H1 (cell line): Measurements from ENCODE around the gene RAB6D. TPM values are rescaled to one million over a fixed set of nuclear protein-coding genes. Genes with fewer than 3 reads are reported as not detected.
"Not testable (repeated sequence)": the region's sequence is repeated elsewhere in the genome, so short reads cannot be mapped to it uniquely, and the experiment has no call there.

Experiments
- CTCF ChIA-PET: fragments of 300-600 bp; sonication (Branson Sonifier 250); formaldehyde crosslinking; loops from one replicate; lab custom pipeline; 2021; ENCODE audit not compliant: partially characterized antibody; lab: Charles Lee
- POLR2A ChIA-PET: fragments of 300-600 bp; sonication (Branson Sonifier 250); formaldehyde crosslinking; loops from one replicate; lab custom pipeline; 2021; ENCODE audit warnings: inconsistent platforms; ENCODE audit not compliant: partially characterized antibody; lab: Charles Lee
- DNase-seq, 2 experiments: peaks; one replicate each; pipeline versions ENCODE4 v3.0.0 to v3.0.0-alpha.2; 2010 to 2022; ENCODE audit warnings: low spot score in 2 of 2, low read depth in 1 of 2, mixed read lengths in 1 of 2
- FAIRE-seq: peaks from 2 replicates; lab custom pipeline; 2011; peaks lifted over from hg19 to GRCh38; lab: Jason Lieb, UNC
- H2AFZ ChIP-seq: 2 replicates; pipeline ENCODE4 v1.8.1; 2012; ENCODE audit warnings: low read length, inconsistent platforms
- H2AK5ac ChIP-seq: 2 replicates; pipeline ENCODE4 v1.6.1; 2013; ENCODE audit warnings: low read depth, low read length
- H2BK120ac ChIP-seq: replicated peaks from 2 replicates; pipeline ENCODE3; 2013; ENCODE audit warnings: low read depth, low read length, inconsistent platforms
- H2BK12ac ChIP-seq: 2 replicates; pipeline ENCODE4 v1.6.1; 2013; ENCODE audit warnings: low read depth, low read length
- H2BK15ac ChIP-seq: 2 replicates; pipeline ENCODE4 v1.6.1; 2013; ENCODE audit warnings: low read length
- H2BK20ac ChIP-seq: 2 replicates; pipeline ENCODE4 v1.6.1; 2013; ENCODE audit warnings: low read length
- H2BK5ac ChIP-seq: 2 replicates; pipeline ENCODE4 v1.6.1; 2013; ENCODE audit warnings: low read depth, low read length
- H3K14ac ChIP-seq: 2 replicates; pipeline ENCODE4 v1.6.1; 2013; ENCODE audit warnings: inconsistent platforms; ENCODE audit not compliant: insufficient read length
- H3K18ac ChIP-seq: 2 replicates; pipeline ENCODE4 v1.6.1; 2013; ENCODE audit warnings: low read length; ENCODE audit errors: extremely low read depth
- H3K23ac ChIP-seq: 2 replicates; pipeline ENCODE4 v1.6.1; 2013; ENCODE audit warnings: inconsistent platforms; ENCODE audit not compliant: insufficient read length
- H3K23me2 ChIP-seq: 2 replicates; pipeline ENCODE4 v1.6.1; 2013; ENCODE audit warnings: low read depth, low read length
- H3K27ac ChIP-seq: 2 replicates; pipeline ENCODE4 v1.6.1; 2011; ENCODE audit warnings: low read depth, low read length, inconsistent platforms
- H3K27me3 ChIP-seq, 4 experiments: replicated peaks in 1 of 4; 1 replicate in 1 of 4; 2 replicates in 3 of 4; pipeline versions ENCODE4 v1.6.1 to v1.8.1; 2011 to 2013; ENCODE audit warnings: low read length in 3 of 4, mild to moderate bottlenecking in 3 of 4, inconsistent platforms in 2 of 4, mixed read lengths in 2 of 4, moderate library complexity in 1 of 4; ENCODE audit not compliant: control insufficient read depth in 3 of 4, insufficient read depth in 3 of 4; ENCODE audit errors: extremely low read depth in 1 of 4
- H3K36me3 ChIP-seq, 4 experiments: 2 replicates each; pipeline versions ENCODE4 v1.6.1 to v1.8.1; 2011 to 2013; ENCODE audit warnings: mild to moderate bottlenecking in 4 of 4, low read length in 3 of 4, moderate library complexity in 2 of 4, control low read depth in 1 of 4, inconsistent platforms in 1 of 4; ENCODE audit not compliant: insufficient read depth in 4 of 4, control insufficient read depth in 2 of 4
- H3K4ac ChIP-seq: replicated peaks from 2 replicates; pipeline ENCODE3; 2013; ENCODE audit warnings: low read length, low read depth, mixed read lengths, inconsistent platforms; ENCODE audit not compliant: insufficient read length
- H3K4me1 ChIP-seq, 4 experiments: replicated peaks in 1 of 4; 1 replicate in 1 of 4; 2 replicates in 3 of 4; pipeline versions ENCODE4 v1.6.1 to v1.8.1; 2011 to 2013; ENCODE audit warnings: low read length in 3 of 4, inconsistent platforms in 2 of 4, mixed read lengths in 1 of 4; ENCODE audit not compliant: insufficient read depth in 4 of 4, control insufficient read depth in 3 of 4
- H3K4me2 ChIP-seq, 2 experiments: 2 replicates each; pipeline versions ENCODE4 v1.6.1 to v1.8.1; 2011 to 2013; ENCODE audit warnings: low read depth in 2 of 2, low read length in 2 of 2, control low read depth in 1 of 2, inconsistent platforms in 1 of 2, mild to moderate bottlenecking in 1 of 2; ENCODE audit not compliant: insufficient read depth in 1 of 2
- H3K4me3 ChIP-seq, 4 experiments: fragments of 200-600, 300-600 bp in 1 of 4; sonication (generic), shearing (Covaris generic), sonication (Bioruptor Twin) in 1 of 4; 2 replicates each; pipeline versions ENCODE4 v1.5.1 to v1.8.1; 2011 to 2016; ENCODE audit warnings: low read length in 4 of 4, low read depth in 3 of 4, control low read depth in 2 of 4, inconsistent platforms in 2 of 4, mild to moderate bottlenecking in 2 of 4, mixed read lengths in 1 of 4, moderate library complexity in 1 of 4; ENCODE audit not compliant: insufficient read depth in 2 of 4; ENCODE audit errors: extremely low read depth in 1 of 4
- H3K56ac ChIP-seq: replicated peaks from 2 replicates; pipeline ENCODE3; 2013; ENCODE audit warnings: low read depth, mild to moderate bottlenecking, mixed read lengths, low read length, inconsistent platforms; ENCODE audit not compliant: insufficient read length
- H3K79me1 ChIP-seq: 2 replicates; pipeline ENCODE4 v1.6.1; 2013; ENCODE audit warnings: low read depth, low read length, control low read depth
- H3K79me2 ChIP-seq, 2 experiments: 2 replicates each; pipeline versions ENCODE4 v1.6.1 to v1.8.1; 2012 to 2013; ENCODE audit warnings: low read length in 2 of 2, mild to moderate bottlenecking in 2 of 2, inconsistent platforms in 1 of 2; ENCODE audit not compliant: insufficient read depth in 2 of 2, control insufficient read depth in 1 of 2
- H3K9ac ChIP-seq, 4 experiments: replicated peaks in 1 of 4; 1 replicate in 1 of 4; 2 replicates in 3 of 4; pipeline versions ENCODE4 v1.6.1 to v1.8.1; 2011 to 2013; ENCODE audit warnings: low read depth in 3 of 4, low read length in 3 of 4, control low read depth in 2 of 4, mild to moderate bottlenecking in 2 of 4, moderate library complexity in 2 of 4, inconsistent platforms in 1 of 4; ENCODE audit errors: extremely low read depth in 1 of 4
- H3K9me3 ChIP-seq, 2 experiments: 2 replicates each; pipeline versions ENCODE4 v1.6.1 to v1.8.1; 2012 to 2013; ENCODE audit warnings: mild to moderate bottlenecking in 2 of 2, moderate library complexity in 2 of 2, control low read depth in 1 of 2, inconsistent platforms in 1 of 2, low read depth in 1 of 2, low read length in 1 of 2, mixed read lengths in 1 of 2; ENCODE audit not compliant: insufficient read depth in 2 of 2
- H4K20me1 ChIP-seq, 2 experiments: replicated peaks in 1 of 2; 2 replicates each; pipeline versions ENCODE3 to v1.8.1; 2011 to 2013; ENCODE audit warnings: inconsistent platforms in 2 of 2, low read length in 2 of 2, mild to moderate bottlenecking in 1 of 2; ENCODE audit not compliant: insufficient read depth in 2 of 2, control insufficient read depth in 1 of 2
- H4K5ac ChIP-seq: 2 replicates; pipeline ENCODE4 v1.6.1; 2013; ENCODE audit warnings: low read length, low read depth, mixed read lengths, inconsistent platforms; ENCODE audit not compliant: insufficient read length
- H4K8ac ChIP-seq: 2 replicates; pipeline ENCODE4 v1.8.0; 2013; ENCODE audit warnings: mild to moderate bottlenecking, moderate library complexity, low read length, inconsistent platforms; ENCODE audit not compliant: insufficient read depth; ENCODE audit errors: extremely low read depth
- H4K91ac ChIP-seq: replicated peaks from 2 replicates; pipeline ENCODE3; 2013; ENCODE audit warnings: low read length, mixed read lengths, inconsistent platforms; ENCODE audit not compliant: insufficient read length
- WGBS, 2 experiments: shearing (Covaris generic) in 1 of 2; methylation state at CpG; one replicate each; pipeline versions ENCODE4 v1.1.6 to v1.1.7; 2013 to 2015; ENCODE audit warnings: low lambda C conversion rate in 2 of 2, mixed read lengths in 2 of 2, inconsistent platforms in 1 of 2, low coverage in 1 of 2, missing lambda C conversion rate in 1 of 2; ENCODE audit not compliant: insufficient replicate concordance in 2 of 2, insufficient coverage in 1 of 2, insufficient read length in 1 of 2; ENCODE audit errors: extremely low coverage in 1 of 2, missing lambda C conversion rate in 1 of 2; 5-methylcytosine and 5-hydroxymethylcytosine counted together
- polyA plus RNA-seq, 7 experiments: library from polyadenylated mRNA; depleted of rRNA in 3 of 7; stranded (reverse) in 5 of 7; unstranded in 2 of 7; fragments of >200 nt in 5 of 7; fragments of 200-250 nt in 2 of 7; gene quantifications; 1 replicate in 5 of 7; 2 replicates in 1 of 7; 4 replicates in 1 of 7; pipeline versions ENCODE4 v1.2.1 to v1.2.3, GENCODE V29; 2011 to 2013; ENCODE audit warnings: missing spikeins in 2 of 7, mixed read lengths in 2 of 7
- total RNA-seq: library from RNA; stranded (reverse); fragmentation: NEBNext Ultra II Directional; extraction: Animal tissue kit (Norgen Biotek cat#: 25700); gene quantifications from 2 replicates; pipeline ENCODE4 v1.2.1, GENCODE V29; 2021

Gene RAB6D
- total and polyA plus RNA-seq, 2 of the 8 experiments (the other 6 are each of a cell fraction or from before 2014, with no cell fraction given), result 0.05 to 0.22 TPM

GRCh38 chr2:131390495-131391130, 26.6 kb upstream of the RAB6D start:
- H3K9me3 ChIP-seq, H3K4me1 ChIP-seq, H4K20me1 ChIP-seq, H4K8ac ChIP-seq, H4K91ac ChIP-seq, H3K79me1 ChIP-seq, H2BK20ac ChIP-seq, H3K36me3 ChIP-seq, H3K18ac ChIP-seq, H3K4me2 ChIP-seq, H3K79me2 ChIP-seq, H3K4ac ChIP-seq, H2BK5ac ChIP-seq, H2AK5ac ChIP-seq, H2BK12ac ChIP-seq, CTCF ChIA-PET, H3K9ac ChIP-seq, H2AFZ ChIP-seq, H4K5ac ChIP-seq, FAIRE-seq, POLR2A ChIA-PET, H2BK15ac ChIP-seq, H3K56ac ChIP-seq, DNase-seq, H2BK120ac ChIP-seq, H3K27ac ChIP-seq, H3K23ac ChIP-seq, H3K14ac ChIP-seq, H3K23me2 ChIP-seq, H3K4me3 ChIP-seq: not testable (repeated sequence)
- H3K27me3 ChIP-seq, result peaks cover under 1 to 10% (median 6%) of the 10 kb centered on the region in 4 experiments; a peak in 6 of 7 replicates
- 71% methylated on average over 5 of the region's 9 CpGs; no CpG with 5 or more reads in 1 of the 2 experiments for WGBS, 2 experiments
